Astrocyte of the cerebellum (primary cell): Measurements from ENCODE around the gene PRKCE.

ENCODE experiments used
- DNase-seq: peaks from one replicate; pipeline ENCODE4 v3.0.0-alpha.2; 2011; ENCODE audit warnings: low read depth
- H3K4me3 ChIP-seq: 2 replicates; pipeline ENCODE4 v1.5.1; 2011; ENCODE audit warnings: mild to moderate bottlenecking, low read depth, low read length, moderate library complexity
- CTCF ChIP-seq: IDR thresholded peaks from 2 replicates; pipeline ENCODE4 v1.5.1; 2012; ENCODE audit warnings: low read length, low read depth, moderate library complexity, mild to moderate bottlenecking; ENCODE audit errors: missing control alignments
- in situ Hi-C: cut with HindIII; loops from 2 replicates; pipeline ENCODE4 v1.10.0; 2017; ENCODE audit warnings: low sequenced_read_pairs

PRKCE gene

GRCh38 chr2:45839508-45840251, 188.2 kb downstream of the PRKCE start:
- DNase-seq: no peak
- H3K4me3 ChIP-seq: no peak overlapping the region
- in situ Hi-C loops: no loop called here
- TF ChIP-seq CTCF: no peak

- in situ Hi-C loops: no loop called here
- no peak overlapping the region for H3K4me3 ChIP-seq
- no peak for TF ChIP-seq CTCF
- DNase-seq: no peak
These were observed 189.0 kb downstream of the PRKCE start for GRCh38 chr2:45840481-45840880.

GRCh38 chr2:45841752-45842407, 190.4 kb downstream of the PRKCE start:
- TF ChIP-seq CTCF: no peak
- in situ Hi-C loops: no loop called here
- no peak overlapping the region for H3K4me3 ChIP-seq
- DNase-seq: no peak

GRCh38 chr2:45843136-45843535, 191.7 kb downstream of the PRKCE start:
- H3K4me3 ChIP-seq: no peak overlapping the region
- DNase-seq: no peak

GRCh38 chr2:45844796-45845457, 193.5 kb downstream of the PRKCE start:
- in situ Hi-C loops: no loop called here
- H3K4me3 ChIP-seq: no peak overlapping the region
- no peak for DNase-seq
- TF ChIP-seq CTCF: no peak

More at GRCh38 chr2:45843136-45843535, 191.7 kb downstream of the PRKCE start:
- no peak for TF ChIP-seq CTCF
- in situ Hi-C loops: no loop called here

- H3K4me3 ChIP-seq: no peak overlapping the region
- in situ Hi-C loops: no loop called here
- no peak for DNase-seq
- no peak for TF ChIP-seq CTCF
These were observed 194.1 kb downstream of the PRKCE start for GRCh38 chr2:45845566-45845965.
